ENCODE results near the gene SLC24A3.

GRCh38 chr20:19322061-19322985 is 109.9 kb downstream of the SLC24A3 start:
- TF ChIP-seq CSRNP3 (CRISPR knock-in tag; IDR thresholded peaks at IDR 0.05) (no peak), PATZ1 (CRISPR knock-in tag; IDR thresholded peaks at IDR 0.05; ENCODE audit: borderline replicate concordance) (no peak), CREB5 (CRISPR knock-in tag; IDR thresholded peaks at IDR 0.05; ENCODE audit: low read depth) (no peak), ZFP30 (CRISPR knock-in tag; IDR thresholded peaks at IDR 0.05) (no peak), ZFP3 (CRISPR knock-in tag; IDR thresholded peaks at IDR 0.05) (no peak), ZNF565 (CRISPR knock-in tag; conservative IDR thresholded peaks at IDR 0.05; ENCODE audit: low read depth) (no peak), SNAI2 (CRISPR knock-in tag; IDR thresholded peaks at IDR 0.05) (no peak), ZC3H10 (CRISPR knock-in tag; IDR thresholded peaks at IDR 0.05) (no peak), GLIS3 (CRISPR knock-in tag; IDR thresholded peaks at IDR 0.05) (no peak), POU6F1 (CRISPR knock-in tag; IDR thresholded peaks at IDR 0.05; ENCODE audit: borderline replicate concordance, low read depth) (no peak)
